Sigmoid colon (tissue), 4 donors: ENCODE measurements around the gene ARHGAP5.

Experiments used
- EP300 ChIP-seq, 4 donors: sonication (generic); formaldehyde crosslinking; IDR thresholded peaks; one replicate each; pipeline ENCODE4 v1.6.1; 2017; ENCODE audit warnings: antibody characterized with exemption in 4 of 4
- POLR2A ChIP-seq, 2 donors: fragments of 450-650 bp; IDR thresholded peaks; one replicate each; pipeline ENCODE4 v1.6.1; 2016; ENCODE audit warnings: antibody characterized with exemption in 2 of 2, mild to moderate bottlenecking in 2 of 2, moderate library complexity in 2 of 2
- POLR2AphosphoS5 ChIP-seq, 4 donors: sonication (generic); formaldehyde crosslinking; IDR thresholded peaks; one replicate each; pipeline ENCODE4 v1.6.1; 2017; ENCODE audit warnings: antibody characterized with exemption in 4 of 4
- TF ChIP-seq, protein P1 (sequence below), 4 experiments: fragments of 450-650 bp in 3 of 4; fragments of 200-600 bp in 1 of 4; IDR thresholded peaks; one replicate each; pipeline ENCODE4 v1.5.1; 2016 to 2019; ENCODE audit warnings: antibody characterized with exemption in 4 of 4, mild to moderate bottlenecking in 3 of 4, moderate library complexity in 2 of 4

DNA sequence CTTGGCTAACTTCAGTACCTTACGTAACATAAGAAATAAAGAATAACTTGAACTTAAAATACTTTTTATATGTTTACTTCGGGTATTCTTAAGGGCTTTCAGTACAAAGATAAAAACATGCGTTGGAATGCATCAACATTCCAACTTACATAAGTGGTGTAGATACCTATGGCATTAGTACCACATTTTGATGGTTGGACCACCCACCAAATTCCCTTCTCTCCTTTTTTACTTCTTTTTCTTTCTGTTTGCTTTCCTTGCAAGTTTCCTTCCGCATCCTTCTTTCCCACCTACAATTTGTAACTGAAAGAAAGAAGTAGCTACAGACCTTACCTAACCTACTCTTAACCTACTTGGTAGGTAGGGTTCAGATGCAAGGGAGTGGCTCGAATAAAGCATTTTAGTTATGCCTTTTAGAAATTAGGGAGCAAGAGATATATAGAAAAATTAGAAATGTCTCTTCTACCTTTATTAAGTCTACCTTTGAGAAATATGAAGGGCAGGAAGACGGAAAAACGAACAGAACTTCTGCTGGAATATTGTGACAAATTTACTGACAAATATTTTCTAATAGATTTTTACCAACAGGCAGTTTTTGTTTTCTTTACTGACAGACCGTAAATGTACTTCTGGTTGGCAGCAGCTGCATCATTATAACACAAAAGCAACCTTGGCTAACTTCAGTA is 2.1 kb upstream of the ARHGAP5 start:
- TF ChIP-seq, protein P1, sequence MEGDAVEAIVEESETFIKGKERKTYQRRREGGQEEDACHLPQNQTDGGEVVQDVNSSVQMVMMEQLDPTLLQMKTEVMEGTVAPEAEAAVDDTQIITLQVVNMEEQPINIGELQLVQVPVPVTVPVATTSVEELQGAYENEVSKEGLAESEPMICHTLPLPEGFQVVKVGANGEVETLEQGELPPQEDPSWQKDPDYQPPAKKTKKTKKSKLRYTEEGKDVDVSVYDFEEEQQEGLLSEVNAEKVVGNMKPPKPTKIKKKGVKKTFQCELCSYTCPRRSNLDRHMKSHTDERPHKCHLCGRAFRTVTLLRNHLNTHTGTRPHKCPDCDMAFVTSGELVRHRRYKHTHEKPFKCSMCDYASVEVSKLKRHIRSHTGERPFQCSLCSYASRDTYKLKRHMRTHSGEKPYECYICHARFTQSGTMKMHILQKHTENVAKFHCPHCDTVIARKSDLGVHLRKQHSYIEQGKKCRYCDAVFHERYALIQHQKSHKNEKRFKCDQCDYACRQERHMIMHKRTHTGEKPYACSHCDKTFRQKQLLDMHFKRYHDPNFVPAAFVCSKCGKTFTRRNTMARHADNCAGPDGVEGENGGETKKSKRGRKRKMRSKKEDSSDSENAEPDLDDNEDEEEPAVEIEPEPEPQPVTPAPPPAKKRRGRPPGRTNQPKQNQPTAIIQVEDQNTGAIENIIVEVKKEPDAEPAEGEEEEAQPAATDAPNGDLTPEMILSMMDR (IDR thresholded peaks at IDR 0.05) = no peak
- TF ChIP-seq POLR2AphosphoS5 (IDR thresholded peaks at IDR 0.05) = no peak
- no peak for TF ChIP-seq EP300 (IDR thresholded peaks at IDR 0.05)
- TF ChIP-seq POLR2A (IDR thresholded peaks at IDR 0.05) = no peak
